ENCODE data around the gene ELAVL3.

The ELAVL3 gene

DNA sequence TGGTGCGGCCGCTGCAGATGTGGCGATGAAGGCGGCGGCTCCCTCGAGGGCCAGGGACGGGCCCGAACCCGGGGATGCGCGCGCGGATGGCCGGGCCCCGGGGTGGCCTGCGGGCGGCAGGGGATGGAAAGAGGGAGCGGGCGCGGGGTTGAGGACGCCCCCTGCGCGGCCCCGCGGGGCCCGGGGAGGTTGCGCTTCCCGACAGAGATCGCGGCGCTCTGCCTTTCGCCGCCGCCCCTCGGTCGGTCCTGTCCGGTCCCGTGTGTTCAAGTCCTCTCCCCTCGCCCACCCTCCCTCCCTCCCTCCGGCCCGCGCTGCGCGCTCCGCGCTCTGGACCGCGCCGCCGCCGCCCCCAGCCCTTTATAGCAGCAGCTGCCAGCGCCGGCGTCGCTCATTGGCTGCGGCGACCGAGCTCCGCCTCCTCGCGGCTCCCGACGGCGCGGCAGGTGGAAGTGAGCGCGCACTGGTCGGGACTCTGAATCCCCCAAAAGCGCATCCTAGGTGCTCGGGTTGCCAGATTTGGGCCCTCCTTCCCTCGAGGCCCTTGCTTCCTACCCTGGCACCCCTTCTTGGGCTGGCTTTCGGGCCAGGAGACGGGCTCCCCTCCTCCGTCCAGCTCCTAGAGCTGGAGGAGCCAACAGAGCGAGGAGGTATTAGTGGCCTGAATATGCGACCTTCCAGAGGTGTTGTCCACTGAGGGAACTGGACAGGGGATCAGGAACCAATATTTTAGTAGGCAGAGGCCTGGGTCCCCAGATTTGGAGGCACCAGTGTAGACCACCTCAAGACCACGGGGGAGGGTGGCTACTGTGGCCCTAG is at the start of gene ELAVL3:
Gene ELAVL3, minus strand, starts transcription at position 332 of the 819 bp plus-strand sequence. CDS start 438 bp downstream, outside the sequence.
- CTCF ChIA-PET: interaction anchor here (4.7 kb wide), 1 partner anchor 193 kb away, joined by 89 read pairs; no protein-coding TSS in a partner anchor
- DNase-seq (ENCODE audit: low read depth, low spot score): no peak
- H3K4me3 ChIP-seq (ENCODE audit: low read depth, low read length): peak within 1 kb of the TSS; percentile 20; the same call in 1 of the 2 replicates
- POLR2A ChIA-PET: no interaction called here
- peak; percentile 1 for TF ChIP-seq CTCF (IDR thresholded peaks at IDR 0.05; ENCODE audit: insufficient read depth, low read length, missing control alignments)

DNA sequence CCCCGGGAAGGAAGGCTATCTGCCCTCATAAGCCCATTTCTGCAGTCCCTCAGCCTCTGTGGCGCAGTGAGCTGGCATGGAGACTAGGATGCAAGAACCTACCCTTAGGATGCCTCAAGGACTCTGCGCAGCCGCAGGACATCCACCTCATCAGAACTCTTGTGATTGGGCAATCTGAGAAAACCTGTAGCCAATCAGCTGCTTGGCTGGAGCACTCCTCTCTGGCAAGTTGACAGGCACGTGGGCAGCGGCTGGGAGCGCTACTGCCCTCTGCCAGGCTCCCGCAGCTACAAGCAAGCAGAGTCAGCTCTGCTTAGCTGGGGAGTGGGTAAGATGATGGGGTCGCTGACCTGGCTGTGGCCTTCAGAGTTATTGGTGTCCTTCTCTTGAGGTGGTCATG is 49.6 kb upstream of the ELAVL3 start:
- POLR2A ChIA-PET: no interaction called here
- no peak for DNase-seq (ENCODE audit: low read depth, low spot score)
- TF ChIP-seq CTCF (IDR thresholded peaks at IDR 0.05; ENCODE audit: insufficient read depth, low read length, missing control alignments): peak; percentile 33
- CTCF ChIA-PET: interaction anchor here (0.9 to 1.0 kb wide), 2 partner anchors 9 to 28 kb away, joined by 3 to 4 read pairs; partner anchors contain the start of genes CNN1 and ELOF1
- H3K4me3 ChIP-seq (ENCODE audit: low read depth, low read length): no peak overlapping the region

GRCh38 chr19:11528551-11529341 is 47.9 kb upstream of the ELAVL3 start, which contains the start of gene ECSIT:
ECSIT (minus strand) TSS chr19:11529134; CDS start chr19:11519170, 9,964 bp downstream.
- CTCF ChIA-PET: interaction anchor here (1.4 to 2.1 kb wide), 4 partner anchors 9 to 46 kb away, joined by 5 to 8 read pairs (median 6); partner anchors contain the start of gene CNN1
- POLR2A ChIA-PET: interaction anchor here (1.2 kb wide), 1 partner anchor 10 kb away, joined by 3 read pairs; the partner anchor contains the start of gene CNN1
- DNase-seq (ENCODE audit: low read depth, low spot score): peak; percentile 90
- H3K4me3 ChIP-seq (ENCODE audit: low read depth, low read length): peak within 1 kb of the TSS; percentile 85
- TF ChIP-seq CTCF (IDR thresholded peaks at IDR 0.05; ENCODE audit: insufficient read depth, low read length, missing control alignments): no peak

- no peak overlapping the region for H3K4me3 ChIP-seq (ENCODE audit: low read depth, low read length)
- no peak for TF ChIP-seq CTCF (IDR thresholded peaks at IDR 0.05; ENCODE audit: insufficient read depth, low read length, missing control alignments)
- ChIA-PET CTCF (interaction anchor here (1.4 kb wide), 1 partner anchor 10 kb away, joined by 6 read pairs; the partner anchor contains the start of gene ECSIT), POLR2A (interaction anchor here (0.7 kb wide), 1 partner anchor 142 kb away, joined by 3 read pairs; no protein-coding TSS in a partner anchor)
- DNase-seq (ENCODE audit: low read depth, low spot score): no peak
These were observed 38.3 kb upstream of the ELAVL3 start for GRCh38 chr19:11519138-11519537.

- POLR2A ChIA-PET: no interaction called here
- CTCF ChIA-PET: no interaction called here
- no peak overlapping the region for H3K4me3 ChIP-seq (ENCODE audit: low read depth, low read length)
- TF ChIP-seq CTCF (IDR thresholded peaks at IDR 0.05; ENCODE audit: insufficient read depth, low read length, missing control alignments): no peak
- no peak for DNase-seq (ENCODE audit: low read depth, low spot score)
These were observed 33.1 kb upstream of the ELAVL3 start for GRCh38 chr19:11513946-11514345.
